ENCODE results near the gene SLC12A5.

DNA sequence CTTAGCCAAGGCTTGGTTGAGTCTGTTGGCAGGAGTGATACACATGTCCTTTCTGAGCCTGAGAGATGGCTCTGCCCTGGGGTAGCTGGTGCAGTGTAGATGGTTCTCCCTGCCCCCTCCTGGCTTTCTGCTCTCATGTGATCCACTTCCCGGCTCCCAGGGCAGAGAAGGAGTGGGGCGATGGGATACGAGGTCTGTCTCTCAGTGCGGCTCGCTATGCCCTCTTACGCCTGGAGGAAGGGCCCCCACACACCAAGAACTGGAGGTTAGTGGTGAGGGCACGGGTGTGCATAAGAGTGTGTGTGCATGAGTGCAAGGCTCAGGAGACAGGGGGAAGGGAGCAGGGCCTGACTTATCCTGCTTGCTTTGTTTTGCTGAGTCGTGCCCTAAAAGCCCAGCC lies 18.8 kb downstream of the SLC12A5 start:
- TF ChIP-seq, protein P1, sequence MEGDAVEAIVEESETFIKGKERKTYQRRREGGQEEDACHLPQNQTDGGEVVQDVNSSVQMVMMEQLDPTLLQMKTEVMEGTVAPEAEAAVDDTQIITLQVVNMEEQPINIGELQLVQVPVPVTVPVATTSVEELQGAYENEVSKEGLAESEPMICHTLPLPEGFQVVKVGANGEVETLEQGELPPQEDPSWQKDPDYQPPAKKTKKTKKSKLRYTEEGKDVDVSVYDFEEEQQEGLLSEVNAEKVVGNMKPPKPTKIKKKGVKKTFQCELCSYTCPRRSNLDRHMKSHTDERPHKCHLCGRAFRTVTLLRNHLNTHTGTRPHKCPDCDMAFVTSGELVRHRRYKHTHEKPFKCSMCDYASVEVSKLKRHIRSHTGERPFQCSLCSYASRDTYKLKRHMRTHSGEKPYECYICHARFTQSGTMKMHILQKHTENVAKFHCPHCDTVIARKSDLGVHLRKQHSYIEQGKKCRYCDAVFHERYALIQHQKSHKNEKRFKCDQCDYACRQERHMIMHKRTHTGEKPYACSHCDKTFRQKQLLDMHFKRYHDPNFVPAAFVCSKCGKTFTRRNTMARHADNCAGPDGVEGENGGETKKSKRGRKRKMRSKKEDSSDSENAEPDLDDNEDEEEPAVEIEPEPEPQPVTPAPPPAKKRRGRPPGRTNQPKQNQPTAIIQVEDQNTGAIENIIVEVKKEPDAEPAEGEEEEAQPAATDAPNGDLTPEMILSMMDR (IDR thresholded peaks at IDR 0.05; ENCODE audit: low read depth, low read length, poor library complexity, severe bottlenecking), result no peak
- no peak for TF ChIP-seq EZH2phosphoT487 (IDR thresholded peaks at IDR 0.05; ENCODE audit: borderline replicate concordance, low read length)
